ENCODE data around the gene C4orf36.
"Not testable (repeated sequence)": the region's sequence is repeated elsewhere in the genome, so short reads cannot be mapped to it uniquely, and the experiment has no call there.

C4orf36 gene

DNA sequence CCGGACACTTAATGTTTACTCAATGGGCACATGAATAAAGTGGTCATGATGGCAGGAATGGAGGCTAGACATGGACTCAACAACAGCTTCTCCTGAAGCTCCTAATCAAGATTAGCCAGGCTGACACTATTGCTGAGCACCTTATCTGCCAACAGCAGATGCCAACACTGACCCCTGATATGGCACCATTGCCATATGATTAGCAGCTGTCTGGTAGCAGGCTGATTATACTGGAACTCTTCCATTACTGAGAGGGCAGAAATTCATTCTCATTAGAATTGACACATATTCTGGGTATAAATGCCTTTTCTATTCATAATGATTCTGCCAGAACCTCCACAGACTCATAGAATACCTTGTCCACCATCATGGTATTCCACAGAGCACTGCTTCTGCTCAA is 24.2 kb upstream of the C4orf36 start:
- no peak for DNase-seq

DNA sequence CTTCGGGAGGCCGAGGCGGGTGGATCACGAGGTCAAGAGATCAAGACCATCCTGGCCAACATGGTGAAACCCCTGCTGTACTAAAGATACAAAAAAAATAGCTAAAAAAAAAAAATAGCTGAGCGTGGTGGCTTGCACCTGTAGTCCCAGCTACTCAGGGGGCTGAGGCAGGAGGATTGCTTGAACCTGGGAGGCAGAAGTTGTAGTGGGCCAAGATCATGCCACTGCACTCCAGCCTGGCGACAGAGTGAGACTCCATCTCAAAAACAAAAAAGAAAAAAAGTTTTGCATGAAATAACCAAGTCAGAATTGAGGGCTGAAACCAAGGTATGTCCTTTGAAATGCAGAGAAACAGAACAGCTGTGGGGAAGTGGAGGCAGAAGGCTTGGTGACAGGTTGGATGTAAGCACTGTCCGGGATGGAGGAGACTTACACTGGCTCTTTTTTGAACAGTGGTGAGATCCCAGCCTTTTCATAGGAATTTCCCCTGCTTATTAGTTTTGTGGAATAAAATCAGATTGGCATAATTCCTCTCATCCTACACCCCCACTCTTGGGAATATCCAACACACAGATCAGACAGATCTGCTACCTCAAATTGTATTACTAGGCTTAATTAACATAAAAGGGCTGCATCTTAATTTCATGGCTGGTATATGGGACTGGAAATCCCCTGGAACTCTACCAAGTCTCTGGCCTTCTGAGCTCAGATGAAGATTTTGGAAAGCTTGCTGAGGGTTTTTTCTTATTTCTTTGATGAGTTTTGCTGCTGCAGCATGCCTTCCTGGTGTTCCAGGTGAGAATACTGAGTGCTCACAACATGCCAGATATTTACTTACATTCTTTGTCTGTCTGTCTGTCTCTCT is 18.8 kb upstream of the C4orf36 start:
- no peak for DNase-seq

DNA sequence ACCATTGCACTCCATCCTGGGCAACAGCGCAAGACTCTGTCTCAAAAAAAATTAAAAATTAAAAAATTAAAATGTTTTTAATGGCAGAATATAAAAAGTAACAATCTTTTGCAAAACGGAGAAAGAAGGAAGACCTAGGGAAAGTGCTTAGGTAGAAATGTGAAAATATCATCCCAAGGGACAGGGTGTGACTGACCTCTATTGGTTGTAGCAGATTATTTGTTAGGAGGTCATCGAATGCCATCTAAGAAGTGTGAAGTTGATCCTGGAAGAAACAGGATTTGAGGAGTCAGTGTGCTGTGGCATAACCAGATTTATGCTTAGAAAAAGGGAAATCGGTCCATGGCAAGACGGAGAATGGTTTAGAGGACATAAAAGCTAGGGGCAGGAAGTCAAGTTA is 18.1 kb upstream of the C4orf36 start:
- DNase-seq = no peak

DNA sequence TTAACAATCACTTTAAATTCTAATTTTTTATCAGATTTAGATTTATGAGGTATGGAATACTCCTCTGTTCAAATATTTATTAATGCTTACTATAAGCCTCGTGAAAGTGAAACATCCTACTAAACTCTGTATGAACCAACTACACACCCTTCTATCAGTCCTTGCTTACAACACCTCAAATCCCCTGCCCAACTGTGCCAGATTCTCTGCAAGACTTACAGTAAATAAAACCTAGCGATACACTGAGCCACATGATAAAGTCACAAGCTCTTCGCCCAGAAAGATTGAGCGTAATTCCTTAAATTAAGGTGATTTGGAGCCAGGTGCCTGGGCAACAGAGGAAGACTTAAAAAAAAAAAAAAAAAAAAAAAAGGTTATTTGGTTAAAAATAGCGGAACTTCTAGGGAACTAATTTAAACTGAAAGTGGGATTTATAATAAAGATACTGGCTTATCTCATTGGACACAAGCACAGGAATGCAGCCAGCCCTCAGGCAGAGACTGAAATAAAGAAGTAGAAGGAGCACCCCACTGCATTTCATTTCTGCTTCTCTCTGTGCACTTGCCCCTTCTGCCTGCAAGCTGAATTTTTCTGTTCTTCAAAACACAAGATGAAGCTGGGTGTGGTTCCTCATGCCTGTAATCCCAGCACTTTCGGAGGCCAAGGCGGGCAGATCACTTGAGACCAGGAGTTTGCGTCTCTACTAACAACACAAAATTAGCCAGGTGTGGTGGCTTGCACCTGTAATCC is 17.5 kb upstream of the C4orf36 start:
- no peak for DNase-seq

DNA sequence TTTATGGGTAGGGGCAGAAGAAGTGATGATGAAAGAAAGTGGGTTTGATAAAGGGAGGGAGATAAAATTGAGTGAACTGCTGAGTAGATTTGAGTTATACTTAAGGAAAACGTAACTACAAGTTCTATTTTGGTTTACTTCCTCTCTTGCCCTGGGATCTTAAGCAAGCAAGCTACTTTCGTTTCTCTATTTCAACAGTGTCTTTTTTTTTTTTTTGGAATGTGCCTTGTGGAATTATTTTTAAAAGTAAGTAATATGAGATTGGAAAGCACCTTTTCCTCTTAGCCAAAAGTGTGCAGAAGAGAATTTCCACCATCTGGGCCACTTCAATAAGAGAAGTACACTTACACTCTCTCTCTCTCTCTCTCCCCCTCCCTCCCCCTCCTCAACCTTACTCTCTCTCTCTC is 16.0 kb upstream of the C4orf36 start:
- DNase-seq = no peak

DNA sequence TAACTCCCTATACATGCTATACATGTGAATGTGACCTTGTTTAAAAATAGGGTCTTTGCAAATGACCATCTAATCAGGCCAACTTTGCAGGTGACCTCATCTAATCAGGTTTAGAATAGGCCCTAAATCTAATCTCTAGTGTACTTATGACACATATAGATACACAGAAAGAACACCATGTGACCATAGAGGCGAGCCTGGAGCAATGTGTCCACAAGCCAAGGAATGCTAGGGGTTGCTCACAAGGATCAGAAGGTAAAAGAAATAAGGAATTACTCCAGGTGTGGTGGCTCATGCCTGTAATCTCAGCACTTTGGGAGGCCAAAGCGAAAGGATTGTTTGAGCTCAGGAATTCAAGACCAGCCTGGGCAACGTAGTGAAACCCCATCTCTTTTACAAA is 9.6 kb upstream of the C4orf36 start:
- DNase-seq = no peak

DNA sequence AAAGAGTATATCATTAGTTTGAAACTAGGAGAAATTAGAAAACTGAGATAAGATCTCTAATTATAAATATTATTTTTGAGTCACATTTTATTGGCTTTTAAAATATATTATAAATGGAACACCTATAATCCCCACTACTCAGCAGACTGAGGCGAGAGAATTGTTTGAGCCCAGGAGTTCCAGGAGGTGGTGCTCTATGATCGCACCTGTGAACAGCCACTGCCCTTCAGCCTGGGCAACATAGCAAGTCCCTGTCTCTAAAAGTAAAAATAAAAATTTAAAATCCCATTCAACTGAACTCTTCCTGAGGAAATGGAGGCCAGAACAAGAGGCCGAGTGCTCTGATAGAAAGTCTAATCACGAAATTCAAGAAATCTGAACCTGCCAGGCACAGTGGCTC is 6.3 kb upstream of the C4orf36 start:
- no peak for DNase-seq

DNA sequence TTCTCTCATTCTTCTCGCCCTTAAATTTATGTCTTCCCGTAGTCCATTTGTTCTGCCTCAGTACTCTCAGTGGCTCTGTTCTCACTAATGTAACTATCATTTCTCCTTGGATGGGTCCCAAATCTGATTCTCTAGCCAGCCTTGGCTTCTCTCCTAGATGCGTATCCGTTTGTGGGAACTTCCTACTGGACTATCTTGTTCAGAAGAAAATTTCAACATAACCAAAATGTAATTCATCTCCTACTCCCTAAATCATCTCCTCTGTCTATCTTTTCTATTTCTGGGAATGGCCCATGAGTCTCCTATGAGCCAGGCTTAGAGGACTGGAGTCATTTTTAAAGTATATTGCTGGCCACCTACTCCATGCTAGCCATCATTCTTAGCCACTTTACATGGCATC is 4.4 kb upstream of the C4orf36 start:
- no peak for DNase-seq

DNA sequence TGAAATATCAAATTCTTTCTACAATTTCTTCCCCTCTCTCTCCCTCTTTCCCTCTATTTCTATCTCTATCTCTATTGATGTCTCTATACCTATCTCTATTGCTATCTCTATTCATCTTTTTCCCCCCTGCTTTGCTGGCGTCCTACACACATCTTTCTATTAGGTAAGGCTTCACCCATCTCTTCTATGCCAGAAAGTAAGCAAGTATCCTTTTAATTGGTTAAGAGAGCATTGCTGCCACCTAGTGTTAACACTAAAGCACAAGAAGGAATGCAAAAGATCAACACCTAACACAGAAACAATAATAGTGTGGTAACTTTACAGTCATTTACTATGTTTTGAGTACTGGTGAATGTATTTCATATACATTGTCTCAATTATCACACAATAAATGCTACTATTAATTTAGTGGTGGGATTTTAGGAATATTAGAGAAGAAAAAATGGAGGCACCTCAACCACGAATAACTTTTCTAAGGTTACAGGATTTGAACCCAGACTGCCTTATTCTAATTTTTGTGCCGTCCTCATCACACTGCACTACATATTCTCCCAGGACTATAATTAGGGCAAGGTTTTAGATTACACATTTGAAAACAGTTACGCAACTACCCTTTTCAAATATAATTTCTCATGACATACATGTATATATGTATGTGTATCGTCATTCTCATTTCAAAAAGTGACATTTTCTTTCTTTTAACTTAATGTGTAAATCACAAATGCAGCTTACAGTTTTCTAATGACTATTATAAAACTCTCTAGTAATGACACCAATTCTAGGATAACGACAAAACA is 3.7 kb upstream of the C4orf36 start:
- peak; percentile 67 for DNase-seq

DNA sequence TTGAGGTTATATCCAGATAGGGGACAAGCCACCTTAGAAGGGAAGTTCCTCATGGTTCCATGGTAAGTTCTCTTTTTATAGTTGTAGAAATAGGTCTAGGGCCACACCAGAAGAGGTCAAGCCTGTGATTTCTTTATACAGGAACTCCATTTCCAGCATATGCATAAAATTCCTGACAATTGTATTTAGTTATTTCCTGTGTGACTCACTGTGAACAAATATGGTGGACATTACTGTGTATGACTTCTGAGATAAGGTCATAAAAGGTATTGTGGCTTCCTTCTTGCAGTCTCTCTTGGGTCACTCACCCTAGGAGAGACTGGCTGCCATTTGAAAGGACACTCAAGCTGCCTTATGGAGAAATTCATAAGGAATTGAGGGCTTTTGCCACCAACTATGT is 2.2 kb upstream of the C4orf36 start:
- DNase-seq = no peak

DNA sequence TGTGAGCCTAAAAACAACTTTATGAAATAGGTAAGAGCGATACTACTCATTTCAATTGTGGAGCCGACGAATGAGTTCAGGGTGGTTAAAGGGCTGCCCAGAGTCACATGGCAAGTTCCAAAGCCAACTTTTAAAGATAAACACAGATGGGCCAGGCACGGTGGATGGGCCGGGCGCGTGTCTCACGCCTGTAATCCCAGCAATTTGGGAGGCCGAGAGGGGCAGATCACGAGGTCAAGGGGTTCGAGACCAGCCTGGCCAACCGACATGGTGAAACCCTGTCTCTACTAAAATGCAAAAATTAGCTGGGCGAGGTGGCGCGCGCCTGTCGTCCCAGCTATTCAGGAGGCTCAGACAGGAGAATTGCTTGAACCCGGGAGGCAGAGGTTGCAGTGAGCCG is 914 bp upstream of the C4orf36 start:
- DNase-seq = no peak

DNA sequence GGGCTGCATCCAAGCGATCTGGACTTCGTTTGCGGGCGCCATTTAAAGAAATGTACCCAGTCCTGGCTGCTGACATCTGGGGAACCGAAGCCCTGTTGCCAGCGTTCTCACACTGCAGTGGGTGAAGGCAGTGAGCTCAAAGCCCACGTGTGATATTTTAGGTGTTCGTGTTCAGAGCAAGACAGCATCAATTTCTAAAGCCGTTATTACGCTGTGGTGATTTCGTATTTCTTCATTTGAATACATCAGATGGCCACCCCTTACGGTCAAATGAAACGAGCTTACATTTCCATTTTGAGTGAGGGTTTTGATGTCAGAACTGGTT is 376 bp upstream of the C4orf36 start:
- no peak for DNase-seq

DNA sequence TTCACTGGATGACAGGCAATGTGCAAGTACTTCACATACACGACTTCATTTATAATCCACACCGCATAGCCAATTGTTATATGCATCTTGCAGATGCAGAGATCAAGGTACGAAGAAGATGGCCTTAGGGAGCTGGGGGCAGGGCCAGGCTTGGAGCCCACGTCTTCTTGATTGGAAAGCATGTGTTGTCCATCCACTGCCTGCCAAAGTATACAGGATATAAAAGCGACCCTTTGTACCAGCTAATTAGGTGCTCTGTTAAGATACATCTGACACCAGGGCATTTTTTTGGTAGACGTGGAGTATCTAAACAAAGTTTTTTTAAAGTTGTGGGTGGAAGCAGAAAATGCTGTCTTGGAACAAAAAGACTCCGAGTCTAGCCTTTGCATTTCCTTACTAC is 1.4 kb downstream of the C4orf36 start:
- no peak for DNase-seq

DNA sequence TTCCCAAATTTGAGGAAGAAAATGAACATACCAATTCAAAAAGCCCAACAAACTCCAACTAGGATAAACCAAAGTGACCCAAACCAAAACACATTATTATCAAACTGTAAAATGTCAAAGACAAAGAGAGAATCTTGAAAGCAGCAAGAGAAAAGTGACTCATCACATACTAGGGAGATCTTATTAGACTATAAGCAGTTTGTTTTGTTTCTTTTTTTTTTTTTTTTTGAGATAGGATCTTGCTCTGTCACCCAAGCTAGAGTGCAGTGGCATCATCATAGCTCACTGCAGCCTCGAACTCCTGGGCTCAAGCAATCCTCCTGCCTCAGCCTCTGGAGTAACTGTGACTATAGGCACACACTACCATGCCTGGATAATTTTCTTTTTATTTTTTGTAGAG is 12.6 kb downstream of the C4orf36 start:
- DNase-seq = no peak

DNA sequence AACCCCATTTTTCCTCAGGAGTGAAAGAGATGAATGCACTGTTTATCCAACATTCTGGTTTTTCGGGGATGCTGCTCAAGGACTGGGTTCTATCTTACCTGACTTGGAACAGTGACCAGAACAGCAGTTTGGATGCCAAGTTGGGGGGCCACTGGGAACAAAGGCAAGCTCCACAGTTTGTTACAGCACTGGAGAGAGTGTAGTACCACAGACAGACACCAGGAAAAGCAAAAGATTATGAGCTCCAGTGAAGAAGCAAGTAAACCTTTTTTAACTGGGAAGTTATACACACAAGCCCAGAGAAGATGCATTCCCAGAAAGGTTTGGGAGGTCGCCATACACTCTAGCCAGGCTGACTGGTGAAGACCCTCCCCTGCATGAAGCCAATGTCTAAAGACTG is 13.6 kb downstream of the C4orf36 start:
- DNase-seq = no peak

DNA sequence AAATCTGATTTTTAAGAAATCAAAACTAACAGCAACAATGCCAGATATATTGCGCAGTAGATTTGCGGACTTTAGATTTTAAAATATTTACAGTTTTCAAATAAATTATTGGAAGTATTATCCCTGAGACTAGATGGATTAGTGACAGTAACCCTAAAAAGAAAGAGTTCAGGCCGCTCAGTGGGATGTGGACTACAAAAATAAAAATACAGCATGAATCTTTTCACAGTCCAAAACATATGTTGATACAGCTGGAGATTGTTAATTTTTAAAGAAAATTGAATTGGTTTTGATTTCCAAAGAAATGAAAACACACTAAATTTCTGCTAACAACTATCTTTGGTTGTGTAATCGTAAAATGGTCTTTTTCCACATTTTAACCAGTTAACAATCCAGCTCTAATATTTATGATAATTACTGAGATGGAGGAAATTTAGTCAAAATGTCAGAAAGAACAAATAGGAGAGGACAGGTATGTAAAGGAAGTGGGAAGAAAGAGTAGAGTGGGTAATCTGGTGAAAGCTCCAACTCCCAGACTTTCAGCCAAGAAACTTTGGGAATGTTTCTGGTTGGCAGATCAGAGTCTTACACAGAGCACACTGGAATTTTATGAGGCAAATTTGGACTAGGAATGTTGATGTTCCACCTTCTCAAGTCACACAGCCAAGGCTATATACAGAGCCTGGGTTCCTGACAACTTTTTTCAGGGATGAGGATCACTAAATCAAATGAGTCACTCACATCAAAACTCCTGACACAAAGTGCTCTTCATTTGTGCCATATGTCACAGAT is 15.1 kb downstream of the C4orf36 start:
- DNase-seq = no peak

DNA sequence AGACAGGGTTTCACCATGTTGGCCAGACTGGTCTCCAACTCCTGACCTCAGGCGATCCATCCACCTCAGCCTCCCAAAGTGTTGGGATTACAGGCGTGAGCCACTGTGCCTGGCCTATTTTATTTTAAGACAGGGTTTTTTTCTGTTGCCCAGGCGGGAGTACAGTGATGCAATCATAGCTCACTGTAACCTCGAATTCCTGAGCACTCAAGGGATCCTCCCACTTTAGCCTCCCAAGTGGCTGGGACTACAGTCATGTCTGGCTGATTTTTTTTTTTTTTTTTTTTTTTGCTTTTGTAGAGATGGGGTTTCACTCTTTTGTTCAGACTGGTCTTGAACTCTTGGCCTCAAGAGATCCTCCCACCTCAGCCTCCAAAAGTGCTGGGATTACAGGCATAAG is 16.8 kb downstream of the C4orf36 start:
- not testable (repeated sequence) for DNase-seq

DNA sequence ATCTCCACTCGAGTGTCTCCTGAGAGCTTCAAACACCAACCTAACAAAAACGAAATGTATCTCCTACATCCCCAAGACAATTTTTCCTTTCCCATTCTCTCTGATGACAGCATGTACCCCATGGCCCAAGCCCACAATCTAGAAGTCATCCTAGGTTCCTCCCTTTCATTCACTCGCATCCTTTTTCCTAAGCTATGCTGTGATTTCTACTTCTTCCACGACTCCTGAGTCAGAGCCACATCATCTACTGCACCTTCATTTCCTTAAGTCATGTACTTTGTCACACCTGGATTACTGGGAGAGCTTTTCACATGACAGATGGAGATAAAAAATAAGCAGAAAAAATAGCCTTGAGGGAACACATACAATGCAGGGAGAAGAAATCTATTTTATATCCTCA is 20.1 kb downstream of the C4orf36 start:
- no peak for DNase-seq

DNA sequence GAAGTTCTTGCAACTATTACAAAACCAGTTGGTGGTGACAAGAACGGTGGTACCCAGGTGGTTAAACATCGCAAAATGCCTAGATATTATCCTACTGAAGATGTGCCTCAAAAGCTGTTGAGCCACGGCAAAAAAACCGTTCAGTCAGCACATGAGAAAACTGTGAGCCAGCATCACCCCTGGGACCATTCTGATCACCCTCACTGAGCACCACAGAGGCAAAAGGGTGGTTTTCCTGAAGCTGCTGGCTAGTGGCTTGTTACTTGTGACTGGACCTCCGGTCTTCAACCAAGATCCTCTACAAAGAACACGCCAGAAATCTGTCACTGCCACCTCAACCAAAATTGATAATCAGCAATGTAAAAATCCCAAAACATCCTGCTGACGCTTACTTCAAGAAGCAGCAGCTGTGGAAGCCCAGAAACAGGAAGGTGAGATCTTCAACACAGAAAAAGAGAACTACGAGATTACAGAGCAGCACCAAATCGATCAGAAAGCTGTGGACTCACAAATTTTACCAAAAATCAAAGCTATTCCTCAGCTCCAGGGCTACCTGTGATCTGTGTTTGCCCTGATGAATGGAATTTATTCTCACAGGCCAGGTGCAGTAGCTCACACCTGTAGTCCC is 21.7 kb downstream of the C4orf36 start:
- no peak for DNase-seq

DNA sequence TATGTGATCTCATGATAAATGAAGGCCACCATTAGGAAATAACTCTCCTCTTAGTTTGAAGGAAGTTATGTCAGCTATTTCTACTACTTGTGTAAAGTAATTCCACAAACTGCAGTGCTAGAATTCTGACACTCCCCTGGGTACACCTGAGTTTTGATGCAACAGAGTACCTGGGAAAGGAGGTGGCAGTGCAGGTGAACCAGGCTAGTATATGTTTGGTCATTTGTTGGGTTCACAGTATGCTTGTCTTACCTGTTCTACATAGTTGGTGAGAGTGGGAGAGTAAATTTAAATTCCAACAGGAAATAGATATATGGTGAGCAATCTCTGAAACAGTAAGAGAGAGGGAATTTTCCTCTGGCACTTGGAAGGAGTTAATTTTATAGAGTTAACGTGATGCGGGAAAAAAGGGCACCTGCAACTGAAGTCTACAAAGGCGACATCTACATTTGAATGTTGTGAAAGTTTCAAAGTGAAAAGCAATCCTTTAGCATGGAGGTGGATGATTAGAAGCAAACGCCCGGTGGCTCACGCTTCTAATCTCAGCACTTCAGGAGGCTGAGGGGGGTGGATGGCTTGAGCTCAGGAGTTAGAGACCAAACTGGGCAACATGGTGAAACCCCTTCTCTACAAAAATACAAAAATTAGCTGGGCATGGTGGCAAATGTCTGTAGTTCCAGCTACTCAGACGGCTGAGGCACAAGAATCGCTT is 34.7 kb downstream of the C4orf36 start:
- no peak for DNase-seq

DNA sequence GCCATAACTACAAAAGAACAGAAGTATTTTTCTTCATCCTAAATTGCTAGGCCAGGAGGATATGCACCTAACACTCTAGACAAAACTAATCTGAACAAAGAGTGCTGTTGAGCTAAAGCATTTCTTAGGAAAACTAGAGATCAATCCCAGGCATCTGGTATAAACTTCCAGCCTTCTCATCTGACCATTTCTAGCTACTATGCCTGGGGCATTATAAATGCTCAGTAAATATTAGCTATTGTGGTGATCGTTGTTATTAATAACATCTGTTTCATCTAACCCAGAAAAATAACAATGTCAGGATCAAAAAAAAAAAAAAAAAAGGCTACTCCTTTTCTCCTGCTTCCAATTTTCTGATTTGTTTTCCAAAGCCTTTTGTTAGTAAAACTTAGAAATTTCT is 35.3 kb downstream of the C4orf36 start:
- DNase-seq = no peak

DNA sequence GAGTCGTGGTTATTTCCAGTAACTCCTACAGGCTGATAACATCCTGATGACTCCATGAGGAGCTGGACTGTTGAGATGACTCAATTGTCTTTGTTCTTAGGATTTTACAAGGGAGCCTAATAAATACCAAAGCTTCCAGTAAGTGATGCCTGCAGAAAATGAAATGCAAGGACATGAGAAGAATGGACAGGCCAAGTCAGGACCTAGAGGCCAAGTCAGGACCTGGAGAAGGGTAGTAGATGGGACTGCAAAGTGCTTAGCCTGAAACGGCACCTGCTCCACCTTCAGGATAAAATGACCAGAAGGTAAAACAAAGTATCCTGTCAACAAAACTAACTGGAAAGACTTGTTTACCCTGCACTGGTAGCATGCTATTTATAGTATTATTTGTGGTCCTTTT is 36.6 kb downstream of the C4orf36 start:
- DNase-seq = no peak

Measured in CD4-positive, alpha-beta T cell treated with Interleukin-21 for 1 hour (primary cell).